ENCODE data around the gene TRMO. TPM values are rescaled to one million over a fixed set of nuclear protein-coding genes. Genes with fewer than 3 reads are reported as not detected.
A peak's percentile ranks its signal among the peaks of the same experiment; 100 is the strongest.

The TRMO gene
- total and polyA plus RNA-seq, 9 of the 15 experiments (the other 6 are each of a cell fraction or from before 2014, with no cell fraction given): 5.6 to 22.4 (median 16.2) TPM

DNA sequence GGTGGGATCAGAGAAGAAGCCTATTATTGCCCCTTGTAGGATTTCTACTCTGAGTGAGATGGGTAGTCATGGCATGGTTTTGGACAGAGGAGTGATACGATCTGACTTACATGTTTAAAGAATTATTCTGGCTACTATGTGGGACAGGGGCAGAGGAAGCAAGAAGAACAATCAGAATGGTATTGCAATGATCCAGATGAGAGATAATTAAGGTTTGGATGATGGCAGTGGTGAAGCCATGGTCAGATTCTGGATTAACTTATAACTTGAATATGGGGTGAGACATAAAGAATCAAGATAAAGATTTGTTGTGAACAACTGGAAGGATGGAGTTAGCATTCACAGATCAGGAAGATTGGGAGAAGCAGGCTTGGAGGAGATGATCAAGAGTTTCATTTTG lies 19.0 kb upstream of the TRMO start:
- H3K27me3 ChIP-seq (ENCODE audit: control insufficient read depth in 2 of 2, insufficient read depth in 2 of 2, low read length in 2 of 2): no peaks in the 10 kb centered on the region
- intact Hi-C loops (cut with micrococcal nuclease): loop anchor here (2.0 to 5.0 kb wide), 2 partner anchors 13 to 241 kb away; no protein-coding TSS in a partner anchor
- peak overlapping the region in 1 of 2 experiments; percentile 84; a peak in 2 of 4 replicates for H3K9ac ChIP-seq (ENCODE audit: insufficient read depth in 1 of 2, low read depth in 2 of 2, low read length in 2 of 2)
- POLR2A ChIA-PET: interaction anchor here (3.3 to 4.6 kb wide), 2 partner anchors 19 to 39 kb away, joined by 10 to 33 read pairs; partner anchors contain the start of gene TRMO
- H3K4me2 ChIP-seq (ENCODE audit: insufficient read depth, low read length): peak overlapping the region; percentile 59
- H3K4me1 ChIP-seq (replicated peaks in 1 of 2; ENCODE audit: control insufficient read depth in 2 of 2, insufficient read depth in 2 of 2, low read length in 2 of 2): peaks cover 34 to 68% of the 10 kb centered on the region in 2 experiments; a peak in 4 of 5 replicates
- H3K4me3 ChIP-seq: no peak overlapping the region
- in situ Hi-C loops (cut with MboI): no loop called here
- H3K36me3 ChIP-seq (ENCODE audit: control insufficient read depth, insufficient read depth, low read length): peaks cover 2% of the 10 kb centered on the region; the same call in 1 of the 3 replicates
- H3K79me2 ChIP-seq (ENCODE audit: control insufficient read depth, insufficient read depth, low read length): peaks cover 59% of the 10 kb centered on the region
- H2AFZ ChIP-seq (ENCODE audit: low read depth, low read length): no peak overlapping the region
- peak overlapping the region; percentile 79 for H3K27ac ChIP-seq (ENCODE audit: extremely low read depth, low read depth, low read length)
- DNase-seq (ENCODE audit: extremely low read depth in 1 of 4, low spot score in 3 of 4): no peak
- H4K20me1 ChIP-seq (replicated peaks; ENCODE audit: control insufficient read depth, insufficient read depth, low read length): no peaks in the 10 kb centered on the region
- WGBS (ENCODE audit: insufficient coverage, low coverage, missing lambda C conversion rate): 33% methylated on average over 1 of the region's 1 CpG
- FAIRE-seq: no peak
- CTCF ChIA-PET (ENCODE audit: low intra/inter-chr PET ratio): no interaction called here
- ATAC-seq: no peak
- no peaks in the 10 kb centered on the region for H3K9me1 ChIP-seq (ENCODE audit: control insufficient read depth, insufficient read depth, low read length)
- no TSS peak for BruUV-seq (replicated peaks)
- H3K9me3 ChIP-seq (replicated peaks; ENCODE audit: control insufficient read depth, insufficient read depth, low read depth, low read length): no peaks in the 10 kb centered on the region
- TF ChIP-seq CBX3 (IDR thresholded peaks at IDR 0.05; ENCODE audit: borderline replicate concordance in 1 of 2, low read length in 2 of 2) (no peak), SMAD4 (CRISPR knock-in tag; conservative IDR thresholded peaks at IDR 0.05) (peak; percentile 52), ZBTB17 (CRISPR knock-in tag; IDR thresholded peaks at IDR 0.05) (0 out of 2 replicates have a peak, but pooled peaks have one; percentile 30), JUND (IDR thresholded peaks at IDR 0.05; ENCODE audit: borderline replicate concordance, low read depth, low read length) (no peak), JUND (tag; IDR thresholded peaks at IDR 0.05; ENCODE audit: borderline replicate concordance, low read depth, low read length) (0 out of 3 replicates have a peak, but pooled peaks have one; percentile 23), DMBX1 (CRISPR knock-in tag; IDR thresholded peaks at IDR 0.05; ENCODE audit: borderline replicate concordance) (peak; percentile 91), ARID3A (IDR thresholded peaks at IDR 0.05; ENCODE audit: borderline replicate concordance, low read depth, low read length) (no peak), ATF1 (CRISPR knock-in tag; IDR thresholded peaks at IDR 0.05) (no peak), ATF1 (tag; IDR thresholded peaks at IDR 0.05) (no peak), ZNF311 (CRISPR knock-in tag; IDR thresholded peaks at IDR 0.05) (peak; percentile 78; the same call in 1 of the 2 replicates), IRF9 (tag; IDR thresholded peaks at IDR 0.05) (peak; percentile 35; the same call in 1 of the 2 replicates), PTTG1 (tag; IDR thresholded peaks at IDR 0.05; ENCODE audit: low read depth) (0 out of 2 replicates have a peak, but pooled peaks have one; percentile 52), DDX20 (tag; IDR thresholded peaks at IDR 0.05; ENCODE audit: low read depth) (0 out of 2 replicates have a peak, but pooled peaks have one; percentile 20), ILK (tag; IDR thresholded peaks at IDR 0.05; ENCODE audit: borderline replicate concordance, low read depth) (0 out of 2 replicates have a peak, but pooled peaks have one; percentile 20)
- TF ChIP-seq, protein P1, sequence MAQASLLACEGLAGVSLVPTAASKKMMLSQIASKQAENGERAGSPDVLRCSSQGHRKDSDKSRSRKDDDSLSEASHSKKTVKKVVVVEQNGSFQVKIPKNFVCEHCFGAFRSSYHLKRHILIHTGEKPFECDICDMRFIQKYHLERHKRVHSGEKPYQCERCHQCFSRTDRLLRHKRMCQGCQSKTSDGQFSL (CRISPR knock-in tag; IDR thresholded peaks at IDR 0.05): no peak
- TF ChIP-seq, protein P1 (tag; IDR thresholded peaks at IDR 0.05): peak in 1 of 2 experiments; percentile 72; a peak in 2 of 4 replicates
- TF ChIP-seq, protein P2, sequence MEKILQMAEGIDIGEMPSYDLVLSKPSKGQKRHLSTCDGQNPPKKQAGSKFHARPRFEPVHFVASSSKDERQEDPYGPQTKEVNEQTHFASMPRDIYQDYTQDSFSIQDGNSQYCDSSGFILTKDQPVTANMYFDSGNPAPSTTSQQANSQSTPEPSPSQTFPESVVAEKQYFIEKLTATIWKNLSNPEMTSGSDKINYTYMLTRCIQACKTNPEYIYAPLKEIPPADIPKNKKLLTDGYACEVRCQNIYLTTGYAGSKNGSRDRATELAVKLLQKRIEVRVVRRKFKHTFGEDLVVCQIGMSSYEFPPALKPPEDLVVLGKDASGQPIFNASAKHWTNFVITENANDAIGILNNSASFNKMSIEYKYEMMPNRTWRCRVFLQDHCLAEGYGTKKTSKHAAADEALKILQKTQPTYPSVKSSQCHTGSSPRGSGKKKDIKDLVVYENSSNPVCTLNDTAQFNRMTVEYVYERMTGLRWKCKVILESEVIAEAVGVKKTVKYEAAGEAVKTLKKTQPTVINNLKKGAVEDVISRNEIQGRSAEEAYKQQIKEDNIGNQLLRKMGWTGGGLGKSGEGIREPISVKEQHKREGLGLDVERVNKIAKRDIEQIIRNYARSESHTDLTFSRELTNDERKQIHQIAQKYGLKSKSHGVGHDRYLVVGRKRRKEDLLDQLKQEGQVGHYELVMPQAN (IDR thresholded peaks at IDR 0.05; ENCODE audit: borderline replicate concordance): peak; percentile 25; the same call in 1 of the 2 replicates
